ENCODE measurements around the gene MAN1B1.

GRCh38 chr9:137108608-137109249, 21.9 kb downstream of the MAN1B1 start:
- TF ChIP-seq TAF1 (IDR thresholded peaks at IDR 0.05; ENCODE audit: low read depth) (no peak), NFIC (IDR thresholded peaks at IDR 0.05) (no peak), CREB1 (IDR thresholded peaks at IDR 0.05; ENCODE audit: low read depth) (no peak)

Measured in Ishikawa (cell line).